Neural progenitor cell (in vitro differentiated cells): ENCODE results near the gene AMT. TPM values are rescaled to one million over a fixed set of nuclear protein-coding genes. Genes with fewer than 3 reads are reported as not detected.

ENCODE experiments used
- DNase-seq: peaks from one replicate; pipeline ENCODE4 v3.0.0-alpha.2; 2016; ENCODE audit warnings: low spot score
- H2AFZ ChIP-seq: fragments of 200-600 bp; sonication (generic); replicated peaks from 2 replicates; pipeline ENCODE4 v1.6.1; 2016; ENCODE audit warnings: antibody characterized with exemption
- H3F3A ChIP-seq: fragments of 200-600 bp; sonication (generic); 2 replicates; pipeline ENCODE4 v1.6.1; 2016; ENCODE audit warnings: antibody characterized with exemption, low read depth
- H3K27ac ChIP-seq: fragments of 200-600 bp; sonication (generic); 2 replicates; pipeline ENCODE4 v1.5.1; 2016; ENCODE audit warnings: mild to moderate bottlenecking
- H3K27me3 ChIP-seq: fragments of 200-600 bp; sonication (generic); 2 replicates; pipeline ENCODE4 v1.6.1; 2016; ENCODE audit warnings: mild to moderate bottlenecking, moderate library complexity
- H3K36me3 ChIP-seq: fragments of 200-600 bp; sonication (generic); 2 replicates; pipeline ENCODE4 v1.5.1; 2016
- H3K4me1 ChIP-seq: fragments of 200-600 bp; sonication (generic); 2 replicates; pipeline ENCODE4 v1.6.1; 2016; ENCODE audit warnings: mixed run types
- H3K4me2 ChIP-seq: fragments of 200-600 bp; sonication (generic); 2 replicates; pipeline ENCODE4 v1.6.1; 2016
- H3K4me3 ChIP-seq: fragments of 200-600 bp; sonication (generic); 2 replicates; pipeline ENCODE4 v1.5.1; 2016
- H3K79me2 ChIP-seq: fragments of 200-600 bp; sonication (generic); 2 replicates; pipeline ENCODE4 v1.6.1; 2016; ENCODE audit warnings: low read depth
- H3K9ac ChIP-seq: fragments of 200-600 bp; sonication (generic); 2 replicates; pipeline ENCODE4 v1.6.1; 2016
- H3K9me3 ChIP-seq: fragments of 200-600 bp; sonication (generic); 2 replicates; pipeline ENCODE4 v1.5.1; 2016; ENCODE audit warnings: low read depth
- H4K20me1 ChIP-seq: fragments of 200-600 bp; sonication (generic); 2 replicates; pipeline ENCODE4 v1.6.1; 2016; ENCODE audit warnings: low read depth
- H3K27ac Mint-ChIP-seq: 3 replicates; pipeline ENCODE4 v1.8.0; 2021; ENCODE audit warnings: mixed read lengths
- H3K27me3 Mint-ChIP-seq: 2 replicates; pipeline ENCODE4 v1.8.0; 2022; ENCODE audit warnings: low read depth, mild to moderate bottlenecking, inconsistent platforms, moderate library complexity, mixed read lengths; ENCODE audit not compliant: insufficient read depth
- H3K36me3 Mint-ChIP-seq: 3 replicates; pipeline ENCODE4 v1.8.0; 2021; ENCODE audit warnings: mixed read lengths
- H3K4me1 Mint-ChIP-seq: 3 replicates; pipeline ENCODE4 v1.8.0; 2021; ENCODE audit warnings: mixed read lengths
- H3K4me3 Mint-ChIP-seq: 3 replicates; pipeline ENCODE4 v1.8.0; 2021; ENCODE audit warnings: mild to moderate bottlenecking, moderate library complexity, mixed read lengths
- H3K9me3 Mint-ChIP-seq: 3 replicates; pipeline ENCODE4 v1.8.0; 2020; ENCODE audit warnings: mixed read lengths
- CTCF ChIP-seq: fragments of 200-600 bp; sonication (generic); IDR thresholded peaks from 2 replicates; pipeline ENCODE4 v1.5.1; 2017; ENCODE audit warnings: antibody characterized with exemption, mild to moderate bottlenecking
- EZH2 ChIP-seq: fragments of 200-600 bp; sonication (generic); IDR thresholded peaks from 2 replicates; pipeline ENCODE4 v1.6.1; 2017; ENCODE audit warnings: antibody characterized with exemption, mild to moderate bottlenecking, moderate library complexity
- EZH2phosphoT487 ChIP-seq: fragments of 200-600 bp; sonication (generic); IDR thresholded peaks from 2 replicates; pipeline ENCODE4 v1.6.1; 2017; ENCODE audit warnings: antibody characterized with exemption
- total RNA-seq: library from RNA; depleted of rRNA; stranded (reverse); fragments of >200 nt; gene quantifications from 2 replicates; pipeline ENCODE4 v1.2.3, GENCODE V29; 2015; ENCODE audit warnings: low replicate concordance

The AMT gene
- total RNA-seq, 1 donor from 2014 or later, result 35.4 TPM

- no peak overlapping the region for H3K9ac ChIP-seq
- H3K36me3 Mint-ChIP-seq, result peaks cover 4% of the 10 kb centered on the region
Measured at GRCh38 chr3:49415931-49416601, 6.2 kb downstream of the AMT start.

GRCh38 chr3:49414753-49415152 is 7.5 kb downstream of the AMT start:
- H3K9me3 Mint-ChIP-seq, result no peaks in the 10 kb centered on the region
- peaks cover 10% of the 10 kb centered on the region for H3K27me3 Mint-ChIP-seq
- peaks cover 16% of the 10 kb centered on the region for H4K20me1 ChIP-seq
- peaks cover 23% of the 10 kb centered on the region for H3K79me2 ChIP-seq
- H3K9me3 ChIP-seq, result no peaks in the 10 kb centered on the region
- DNase-seq, result no peak
- no peaks in the 10 kb centered on the region for H3K36me3 ChIP-seq
- H3K4me1 Mint-ChIP-seq, result peaks cover 20% of the 10 kb centered on the region
- H3K4me1 ChIP-seq, result peaks cover 8% of the 10 kb centered on the region
- H3K4me3 Mint-ChIP-seq, result no peak overlapping the region
- peaks cover 2% of the 10 kb centered on the region for H3K36me3 Mint-ChIP-seq
- H3K27ac ChIP-seq, result no peak overlapping the region
- TF ChIP-seq EZH2phosphoT487 (no peak), EZH2 (no peak), CTCF (no peak)
- no peaks in the 10 kb centered on the region for H3K27me3 ChIP-seq
- no peak overlapping the region for H3K4me3 ChIP-seq
- peaks cover 15% of the 10 kb centered on the region for H3F3A ChIP-seq
- no peak overlapping the region for H2AFZ ChIP-seq
- no peak overlapping the region for H3K9ac ChIP-seq
- no peak overlapping the region for H3K4me2 ChIP-seq
- peak overlapping the region; percentile 66 for H3K27ac Mint-ChIP-seq

More at GRCh38 chr3:49415931-49416601, 6.2 kb downstream of the AMT start:
- Histone ChIP-seq H3K27me3 (no peaks in the 10 kb centered on the region), H3K4me1 (no peaks in the 10 kb centered on the region), H3F3A (peaks cover 14% of the 10 kb centered on the region), H3K9me3 (no peaks in the 10 kb centered on the region), H3K36me3 (no peaks in the 10 kb centered on the region), H3K79me2 (peaks cover 10% of the 10 kb centered on the region), H3K4me2 (no peak overlapping the region), H3K27ac (no peak overlapping the region), H3K4me3 (no peak overlapping the region), H4K20me1 (peaks cover 3% of the 10 kb centered on the region), H2AFZ (no peak overlapping the region)
- TF ChIP-seq CTCF, result no peak
- TF ChIP-seq EZH2phosphoT487, result no peak
- no peak for TF ChIP-seq EZH2
- peaks cover 10% of the 10 kb centered on the region for H3K27me3 Mint-ChIP-seq
- H3K9me3 Mint-ChIP-seq, result no peaks in the 10 kb centered on the region
- H3K4me3 Mint-ChIP-seq, result no peak overlapping the region
- H3K27ac Mint-ChIP-seq, result no peak overlapping the region
- peaks cover 9% of the 10 kb centered on the region for H3K4me1 Mint-ChIP-seq
- DNase-seq, result no peak

GRCh38 chr3:49413338-49413734 is 8.9 kb downstream of the AMT start:
- H3K36me3 ChIP-seq, result no peaks in the 10 kb centered on the region
- no peak overlapping the region for H2AFZ ChIP-seq
- no peak for DNase-seq
- no peaks in the 10 kb centered on the region for H3K9me3 ChIP-seq
- H3K4me1 ChIP-seq, result peaks cover 12% of the 10 kb centered on the region
- peaks cover 24% of the 10 kb centered on the region for H3K4me1 Mint-ChIP-seq
- peaks cover 15% of the 10 kb centered on the region for H3F3A ChIP-seq
- H4K20me1 ChIP-seq, result peaks cover 30% of the 10 kb centered on the region
- H3K9me3 Mint-ChIP-seq, result no peaks in the 10 kb centered on the region
- H3K27me3 Mint-ChIP-seq, result peaks cover 4% of the 10 kb centered on the region
- H3K4me2 ChIP-seq, result peak overlapping the region; percentile 89
- H3K4me3 Mint-ChIP-seq, result peak overlapping the region; percentile 92
- H3K27ac Mint-ChIP-seq, result no peak overlapping the region
- H3K27me3 ChIP-seq, result no peaks in the 10 kb centered on the region
- H3K27ac ChIP-seq, result no peak overlapping the region
- peaks cover 2% of the 10 kb centered on the region for H3K36me3 Mint-ChIP-seq
- TF ChIP-seq EZH2, result no peak
- TF ChIP-seq CTCF, result no peak
- no peak overlapping the region for H3K9ac ChIP-seq
- H3K79me2 ChIP-seq, result peaks cover 37% of the 10 kb centered on the region
- H3K4me3 ChIP-seq, result no peak overlapping the region
